ENCODE data around the gene PHACTR3. TPM values are rescaled to one million over a fixed set of nuclear protein-coding genes. Genes with fewer than 3 reads are reported as not detected.

Gene PHACTR3
- total RNA-seq, 4 donors from 2014 or later, result 1.4 to 7.2 (median 4.3) TPM

DNA sequence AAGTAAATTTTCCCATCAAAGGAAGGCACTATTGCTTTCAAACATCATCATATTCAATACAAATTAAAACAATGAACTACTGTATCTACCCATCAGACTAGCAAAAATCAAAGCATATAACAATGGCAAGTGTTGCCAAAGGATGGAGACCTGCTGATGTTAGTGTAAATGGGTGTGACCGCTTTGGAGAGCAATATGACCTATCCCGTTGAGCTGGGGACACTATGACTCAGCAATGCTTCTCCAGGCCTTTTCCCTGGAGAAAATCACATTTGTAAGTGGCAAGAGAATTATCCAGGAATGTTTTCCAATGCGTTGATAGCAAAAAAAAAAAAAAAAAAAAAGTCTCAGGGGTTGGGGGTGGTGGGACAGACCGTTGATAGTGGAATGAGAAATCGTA, 46.1 kb downstream of the PHACTR3 start:
- 60 to 61% methylated on average over 5 of the region's 5 CpGs for WGBS, 2 donors
- intact Hi-C loops (cut with DNase I; ENCODE audit: low total_unique reads), result no loop called here
- no peak overlapping the region for H3K4me3 ChIP-seq (ENCODE audit: low read depth, poor library complexity, severe bottlenecking)
- no peak for TF ChIP-seq POLR2A (IDR thresholded peaks at IDR 0.05)
- TF ChIP-seq, protein P1, sequence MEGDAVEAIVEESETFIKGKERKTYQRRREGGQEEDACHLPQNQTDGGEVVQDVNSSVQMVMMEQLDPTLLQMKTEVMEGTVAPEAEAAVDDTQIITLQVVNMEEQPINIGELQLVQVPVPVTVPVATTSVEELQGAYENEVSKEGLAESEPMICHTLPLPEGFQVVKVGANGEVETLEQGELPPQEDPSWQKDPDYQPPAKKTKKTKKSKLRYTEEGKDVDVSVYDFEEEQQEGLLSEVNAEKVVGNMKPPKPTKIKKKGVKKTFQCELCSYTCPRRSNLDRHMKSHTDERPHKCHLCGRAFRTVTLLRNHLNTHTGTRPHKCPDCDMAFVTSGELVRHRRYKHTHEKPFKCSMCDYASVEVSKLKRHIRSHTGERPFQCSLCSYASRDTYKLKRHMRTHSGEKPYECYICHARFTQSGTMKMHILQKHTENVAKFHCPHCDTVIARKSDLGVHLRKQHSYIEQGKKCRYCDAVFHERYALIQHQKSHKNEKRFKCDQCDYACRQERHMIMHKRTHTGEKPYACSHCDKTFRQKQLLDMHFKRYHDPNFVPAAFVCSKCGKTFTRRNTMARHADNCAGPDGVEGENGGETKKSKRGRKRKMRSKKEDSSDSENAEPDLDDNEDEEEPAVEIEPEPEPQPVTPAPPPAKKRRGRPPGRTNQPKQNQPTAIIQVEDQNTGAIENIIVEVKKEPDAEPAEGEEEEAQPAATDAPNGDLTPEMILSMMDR (IDR thresholded peaks at IDR 0.05), result no peak
- no peak for DNase-seq (ENCODE audit: low spot score in 2 of 2)

DNA sequence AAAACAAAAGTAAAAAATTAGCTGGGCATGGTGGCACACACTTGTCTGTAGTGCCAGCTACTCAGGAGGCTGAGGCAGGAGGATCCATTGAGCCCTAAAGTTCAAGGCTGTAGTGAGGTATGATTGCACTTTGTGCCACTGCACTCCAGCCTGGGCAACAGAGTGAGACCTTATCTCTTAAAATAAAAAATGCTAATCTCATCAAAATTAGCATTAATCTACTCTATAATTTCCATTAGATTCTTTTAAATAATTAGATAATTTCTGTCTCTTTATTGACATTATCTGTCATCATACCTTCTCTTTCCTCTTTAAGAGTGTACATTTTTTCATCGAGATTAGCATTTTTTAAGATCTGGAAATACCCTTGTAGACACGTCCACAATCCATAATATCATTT, 48.0 kb downstream of the PHACTR3 start:
- DNase-seq (ENCODE audit: low spot score in 2 of 2), result no peak
- WGBS, 2 donors, result 74 to 78% methylated on average over 2 of the region's 2 CpGs
- TF ChIP-seq, protein P1 (IDR thresholded peaks at IDR 0.05), result no peak
- TF ChIP-seq POLR2A (IDR thresholded peaks at IDR 0.05), result no peak
- H3K4me3 ChIP-seq (ENCODE audit: low read depth, poor library complexity, severe bottlenecking), result no peak overlapping the region
- intact Hi-C loops (cut with DNase I; ENCODE audit: low total_unique reads), result no loop called here

DNA sequence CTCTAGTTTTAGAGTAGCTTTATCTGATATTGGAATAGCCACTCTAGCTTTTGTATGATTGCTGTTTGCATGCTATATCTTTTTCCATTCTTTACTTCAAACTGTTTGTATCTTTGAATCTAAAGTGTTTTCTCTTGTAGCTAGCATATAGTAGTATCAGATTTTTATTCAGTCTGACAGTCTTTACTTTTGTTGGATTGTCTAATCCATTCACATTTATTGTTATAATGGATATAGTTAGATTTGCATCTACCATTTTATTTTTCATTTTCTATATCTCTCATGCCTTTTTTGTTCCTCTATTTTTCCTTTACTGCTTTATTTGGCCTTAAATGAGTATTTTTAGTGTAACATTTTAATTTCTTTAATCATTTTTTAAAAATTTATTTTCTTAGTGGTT, 52.1 kb downstream of the PHACTR3 start:
- intact Hi-C loops (cut with DNase I; ENCODE audit: low total_unique reads), result no loop called here
- no peak for DNase-seq (ENCODE audit: low spot score in 2 of 2)
- TF ChIP-seq, protein P1 (IDR thresholded peaks at IDR 0.05), result no peak
- TF ChIP-seq POLR2A (IDR thresholded peaks at IDR 0.05), result no peak
- no peak overlapping the region for H3K4me3 ChIP-seq (ENCODE audit: low read depth, poor library complexity, severe bottlenecking)

DNA sequence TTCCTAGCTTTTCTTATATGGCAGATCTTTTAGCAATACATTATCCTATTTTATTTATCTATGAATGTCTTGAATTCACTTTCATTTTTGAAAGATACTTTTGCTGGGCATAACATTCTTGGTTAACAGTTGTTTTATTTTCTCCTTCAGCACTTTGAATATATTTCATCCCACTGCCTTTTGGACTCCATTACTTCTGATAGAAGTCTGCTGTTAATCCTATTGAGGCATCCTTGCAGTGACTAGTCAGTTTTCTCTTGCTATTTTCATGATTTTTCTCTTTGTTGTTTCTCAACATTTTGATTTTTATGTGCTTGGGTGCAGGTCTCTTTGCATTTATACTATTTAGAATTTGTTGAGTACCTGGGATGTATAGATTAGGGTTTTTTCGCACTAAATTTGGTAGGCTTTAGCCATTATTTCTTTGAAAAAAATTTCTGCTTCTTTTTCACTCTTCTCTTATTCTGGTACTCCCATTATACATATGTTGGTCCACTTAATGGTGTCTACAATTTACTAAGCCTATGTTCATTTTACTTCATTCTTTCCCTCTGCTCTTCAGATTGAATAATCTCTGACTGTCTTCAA, 53.2 kb downstream of the PHACTR3 start:
- no peak for DNase-seq (ENCODE audit: low spot score in 2 of 2)
- WGBS, 2 donors, result 80 to 85% methylated on average over 1 of the region's 1 CpG

DNA sequence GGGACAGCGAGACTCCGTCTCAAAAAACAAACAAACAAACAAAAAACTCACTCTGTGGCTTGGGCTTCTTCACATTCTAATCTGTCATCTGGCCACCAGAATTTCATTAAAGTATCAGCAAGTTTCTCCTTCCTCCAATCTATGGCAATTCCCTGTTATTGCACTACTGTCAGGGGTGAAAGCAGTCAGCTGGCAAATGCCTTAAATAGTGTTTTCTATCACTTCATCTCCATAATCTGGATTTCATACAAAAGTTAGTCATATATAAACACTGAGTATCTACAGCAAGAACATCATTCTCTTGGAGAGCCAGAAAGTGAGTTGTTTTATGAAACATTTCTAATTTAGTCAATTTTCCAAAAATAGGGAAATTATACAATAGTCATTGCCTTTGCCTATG, 56.1 kb downstream of the PHACTR3 start:
- no peak for TF ChIP-seq POLR2A (IDR thresholded peaks at IDR 0.05)
- TF ChIP-seq, protein P1 (IDR thresholded peaks at IDR 0.05), result no peak
- WGBS, 2 donors, result 68 to 85% methylated on average over 2 of the region's 2 CpGs
- no peak for DNase-seq (ENCODE audit: low spot score in 2 of 2)
- H3K4me3 ChIP-seq (ENCODE audit: low read depth, poor library complexity, severe bottlenecking), result no peak overlapping the region
- intact Hi-C loops (cut with DNase I; ENCODE audit: low total_unique reads), result no loop called here

More for the DNA sequence above, 53.2 kb downstream of the PHACTR3 start:
- H3K4me3 ChIP-seq (ENCODE audit: low read depth, poor library complexity, severe bottlenecking), result no peak overlapping the region
- intact Hi-C loops (cut with DNase I; ENCODE audit: low total_unique reads), result no loop called here
- TF ChIP-seq POLR2A (IDR thresholded peaks at IDR 0.05), result no peak
- TF ChIP-seq, protein P1 (IDR thresholded peaks at IDR 0.05), result no peak

DNA sequence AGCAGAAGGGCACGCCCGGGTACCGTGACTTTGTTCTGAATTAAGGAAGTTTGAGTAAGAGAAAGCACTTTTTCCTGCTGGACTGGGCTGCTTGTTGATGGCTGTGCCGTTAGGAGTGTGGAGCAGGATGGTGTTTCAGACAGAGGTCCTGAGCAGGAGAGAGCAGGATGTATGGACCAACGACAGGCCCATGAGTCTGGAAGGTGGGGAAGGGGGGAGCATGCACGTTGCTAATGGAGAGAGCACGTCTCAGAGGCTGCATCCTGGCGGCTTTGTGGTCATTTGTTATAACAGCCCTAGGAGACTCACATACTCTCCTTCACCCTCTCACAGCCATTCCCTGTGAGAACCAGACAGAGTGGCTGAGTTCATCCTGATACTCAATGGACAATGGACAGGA, 56.8 kb downstream of the PHACTR3 start:
- WGBS, 2 donors, result 49 to 60% methylated on average over 8 of the region's 8 CpGs
- TF ChIP-seq, protein P1 (IDR thresholded peaks at IDR 0.05), result no peak
- TF ChIP-seq POLR2A (IDR thresholded peaks at IDR 0.05), result no peak
- peak in 1 of 2 donors; percentile 40 for DNase-seq (ENCODE audit: low spot score in 2 of 2)
- no peak overlapping the region for H3K4me3 ChIP-seq (ENCODE audit: low read depth, poor library complexity, severe bottlenecking)
- intact Hi-C loops (cut with DNase I; ENCODE audit: low total_unique reads), result no loop called here

All from lower leg skin (tissue), 4 donors.